GM19438 (cell line): ENCODE measurements around the gene GPR39.

Experiments used
- ATAC-seq: cut with Tn5 transposase; IDR thresholded peaks from one replicate; pipeline ENCODE4 v1.9.1; 2021; ENCODE audit warnings: low read depth; ENCODE audit not compliant: unreplicated experiment

GPR39 gene

DNA sequence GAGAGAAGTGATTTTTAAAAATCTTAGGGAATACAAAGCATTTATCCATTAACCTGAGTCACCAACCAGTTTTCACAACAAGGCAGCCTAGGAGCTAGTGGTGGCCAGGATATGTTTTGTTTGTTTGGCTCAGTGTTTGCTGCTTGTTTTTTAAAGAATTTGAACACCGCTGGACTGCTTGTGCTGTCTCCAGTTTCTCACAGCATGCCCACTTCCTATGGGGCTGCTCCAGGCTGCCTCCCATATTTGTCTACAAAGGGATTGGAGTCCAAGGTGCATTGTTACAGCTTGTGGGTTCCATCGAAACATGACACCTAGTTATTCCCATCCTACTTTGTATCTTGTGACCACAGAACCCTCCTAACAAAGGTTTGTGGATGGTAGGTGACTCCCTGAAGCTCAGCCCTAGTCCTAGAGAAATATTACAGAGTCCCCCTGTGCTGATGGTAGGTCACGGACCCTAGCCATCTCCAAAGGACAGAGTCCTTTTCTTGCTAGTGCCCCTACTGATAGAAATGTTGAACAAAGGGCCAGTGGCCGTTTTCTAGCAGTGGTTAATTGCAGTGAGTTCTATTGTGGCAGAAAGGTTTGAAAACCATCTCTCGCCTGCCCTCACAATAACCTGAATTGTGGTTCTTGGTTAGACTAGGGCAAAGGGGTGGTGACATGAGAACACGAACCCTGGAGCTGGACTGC is 23.2 kb downstream of the GPR39 start:
- no peak for ATAC-seq

DNA sequence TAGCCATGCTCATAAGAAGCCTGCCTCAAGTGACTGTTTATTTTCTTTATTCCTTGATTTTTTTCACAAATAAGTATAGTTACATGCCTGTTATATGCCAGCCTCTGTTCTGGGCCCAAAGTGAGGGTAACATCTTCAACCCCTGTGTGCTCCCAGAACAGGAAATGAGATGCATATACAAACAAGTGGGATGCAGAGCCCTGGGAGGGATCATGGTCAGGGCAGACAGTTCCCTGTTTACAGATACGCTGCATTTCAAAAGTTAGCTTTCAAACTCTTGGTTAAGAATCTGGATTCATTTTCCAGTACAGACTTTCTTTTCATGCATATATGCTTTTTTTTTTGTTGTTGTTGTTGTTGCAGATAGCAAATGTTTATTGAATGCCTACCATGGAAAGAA is 24.4 kb downstream of the GPR39 start:
- ATAC-seq: no peak

- ATAC-seq: no peak
Observed at GRCh38 chr2:132442278-132442677, 25.7 kb downstream of the GPR39 start.

DNA sequence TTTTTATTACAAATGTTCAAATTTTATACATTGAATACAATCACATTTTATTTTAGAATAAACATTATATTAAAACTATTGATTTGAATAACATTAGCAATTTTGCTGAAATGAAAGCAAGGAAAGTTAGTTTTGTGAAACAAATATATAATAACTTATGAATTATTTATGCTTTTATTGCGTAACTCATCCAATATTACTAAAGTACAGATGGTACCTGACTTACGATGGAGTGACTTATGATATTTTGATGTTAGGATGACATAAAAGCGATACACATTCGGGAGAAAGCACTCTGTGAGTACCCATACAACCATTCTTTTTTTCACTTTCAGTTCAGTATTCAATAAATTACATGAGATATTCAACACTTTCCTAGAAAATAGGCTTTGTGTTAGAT is 26.5 kb downstream of the GPR39 start:
- no peak for ATAC-seq

DNA sequence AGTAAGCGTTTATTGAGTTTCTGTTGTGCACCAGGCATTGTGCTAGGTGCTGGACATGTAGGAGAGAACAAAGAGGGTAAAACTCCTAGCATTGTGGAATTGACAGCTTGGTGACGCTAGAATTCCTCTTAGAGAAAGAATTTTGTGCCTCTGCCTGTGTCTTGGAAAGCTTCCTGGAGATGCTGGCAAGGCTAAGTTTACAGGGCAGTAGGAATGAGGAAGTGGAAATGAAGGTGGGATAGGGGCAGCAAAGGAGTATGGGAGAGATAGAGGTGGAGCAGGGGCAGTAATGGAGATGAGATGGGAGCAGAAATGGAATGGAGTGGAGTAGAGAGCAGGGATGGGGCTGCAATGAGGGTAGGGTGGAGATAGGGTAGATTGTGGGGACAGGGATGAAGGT is 29.8 kb downstream of the GPR39 start:
- no peak for ATAC-seq

GRCh38 chr2:132448331-132448730 is 31.7 kb downstream of the GPR39 start:
- ATAC-seq: no peak

DNA sequence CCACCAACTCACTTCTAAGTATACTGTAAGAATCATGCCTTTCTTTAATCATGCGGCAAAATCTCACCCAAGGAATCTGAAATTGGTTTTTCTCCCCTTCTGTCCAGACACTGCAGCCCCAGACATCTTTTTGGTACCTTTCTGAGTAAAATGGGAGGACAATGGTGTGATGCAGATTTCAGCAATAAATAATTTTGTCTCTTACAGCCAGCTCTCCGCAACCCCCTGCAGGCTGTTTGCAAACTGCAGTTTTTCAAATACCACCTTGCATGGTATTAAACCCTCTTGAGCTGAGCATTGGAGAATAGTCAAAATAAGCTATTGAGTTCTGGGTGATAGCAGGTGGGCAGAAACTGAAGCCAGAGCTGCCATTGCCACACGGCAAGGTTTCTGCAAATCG is 32.2 kb downstream of the GPR39 start:
- no peak for ATAC-seq

DNA sequence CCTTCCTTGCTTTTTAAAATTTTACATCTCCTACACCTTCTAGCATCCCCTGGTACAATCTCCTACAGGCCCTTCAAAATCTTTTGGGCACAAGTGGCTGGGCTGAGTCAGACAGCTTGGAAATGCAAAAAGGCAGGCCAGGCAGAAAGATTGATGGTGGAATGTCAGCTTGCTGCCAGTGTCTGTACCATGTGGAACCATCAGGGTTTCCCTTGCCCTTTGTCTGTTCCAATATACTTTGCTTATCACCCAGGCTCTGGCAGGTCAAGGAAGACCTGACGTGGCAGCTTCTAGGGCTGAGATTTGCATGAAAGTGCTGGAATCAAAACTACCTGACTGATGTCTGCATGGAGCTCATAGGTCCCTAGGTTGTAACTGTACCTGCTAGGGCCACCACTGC is 33.3 kb downstream of the GPR39 start:
- no peak for ATAC-seq

DNA sequence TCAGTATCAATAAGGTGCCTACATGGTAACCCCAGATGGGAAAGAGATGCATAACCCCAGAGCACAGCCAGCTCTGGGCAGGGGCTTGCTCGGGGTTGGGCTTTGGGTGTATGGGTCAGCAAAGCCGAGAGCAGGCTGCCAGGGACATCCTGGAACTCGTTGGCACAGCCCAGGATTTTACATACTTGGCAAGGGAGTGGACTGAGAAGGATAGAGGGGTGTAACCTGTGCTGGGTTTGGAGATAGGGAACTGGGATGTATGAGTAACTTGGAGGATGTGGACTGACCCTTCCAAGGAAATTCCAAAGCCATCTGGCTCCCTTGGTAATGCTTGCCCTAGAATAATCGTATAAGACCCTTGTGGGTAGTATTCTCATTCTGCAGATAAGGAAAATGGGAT is 44.2 kb downstream of the GPR39 start:
- no peak for ATAC-seq

- no peak for ATAC-seq
Observed at GRCh38 chr2:132462236-132462635, 45.6 kb downstream of the GPR39 start.

- no peak for ATAC-seq
Observed at GRCh38 chr2:132463719-132464118, 47.1 kb downstream of the GPR39 start.

DNA sequence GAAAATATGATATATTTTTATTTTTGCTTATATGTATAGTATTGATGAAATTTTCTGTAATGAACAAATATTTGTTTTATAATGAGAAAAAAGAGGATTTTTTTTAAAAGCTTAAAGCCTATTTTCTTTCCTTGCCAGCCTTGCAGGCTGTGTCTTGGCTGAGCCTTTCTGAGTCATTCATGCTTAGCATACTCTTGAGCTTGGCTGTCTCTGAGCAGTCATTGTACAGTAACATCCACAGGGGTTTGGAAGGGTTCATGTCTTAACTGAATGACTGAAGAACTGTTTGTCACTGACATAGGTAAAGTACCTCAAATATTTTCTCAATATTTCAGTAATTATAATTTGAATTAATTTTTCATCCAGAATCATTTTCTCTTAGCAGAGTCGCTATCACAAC is 49.3 kb downstream of the GPR39 start:
- no peak for ATAC-seq

DNA sequence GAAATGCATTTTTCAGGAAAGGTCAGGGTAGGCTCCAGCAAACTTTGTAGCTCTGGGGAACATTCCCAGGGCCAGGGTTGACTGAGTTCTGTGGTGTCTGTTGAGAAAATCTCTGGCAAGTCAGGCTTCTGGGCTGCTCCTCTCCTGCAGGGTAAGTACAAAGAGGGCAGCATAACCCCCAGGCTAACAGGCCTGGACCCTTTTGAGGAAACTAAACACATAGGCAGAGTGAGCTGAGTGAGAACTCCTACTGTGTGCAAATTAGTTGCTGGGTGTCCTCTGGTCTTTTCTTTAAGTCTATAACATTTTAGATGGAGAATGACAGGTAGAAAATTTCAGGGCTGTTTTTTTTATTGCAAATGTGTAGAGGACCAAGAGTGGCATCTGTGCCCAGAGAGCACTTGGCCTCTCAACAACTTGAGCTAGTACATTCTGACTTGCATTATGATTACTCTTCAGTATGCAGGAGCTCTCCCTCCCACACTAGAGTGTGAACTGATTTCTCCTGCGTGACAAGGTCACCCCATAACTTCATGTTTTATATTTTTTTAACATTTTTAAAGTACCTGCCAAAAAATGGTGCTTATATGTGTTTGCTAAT is 49.9 kb downstream of the GPR39 start:
- no peak for ATAC-seq

DNA sequence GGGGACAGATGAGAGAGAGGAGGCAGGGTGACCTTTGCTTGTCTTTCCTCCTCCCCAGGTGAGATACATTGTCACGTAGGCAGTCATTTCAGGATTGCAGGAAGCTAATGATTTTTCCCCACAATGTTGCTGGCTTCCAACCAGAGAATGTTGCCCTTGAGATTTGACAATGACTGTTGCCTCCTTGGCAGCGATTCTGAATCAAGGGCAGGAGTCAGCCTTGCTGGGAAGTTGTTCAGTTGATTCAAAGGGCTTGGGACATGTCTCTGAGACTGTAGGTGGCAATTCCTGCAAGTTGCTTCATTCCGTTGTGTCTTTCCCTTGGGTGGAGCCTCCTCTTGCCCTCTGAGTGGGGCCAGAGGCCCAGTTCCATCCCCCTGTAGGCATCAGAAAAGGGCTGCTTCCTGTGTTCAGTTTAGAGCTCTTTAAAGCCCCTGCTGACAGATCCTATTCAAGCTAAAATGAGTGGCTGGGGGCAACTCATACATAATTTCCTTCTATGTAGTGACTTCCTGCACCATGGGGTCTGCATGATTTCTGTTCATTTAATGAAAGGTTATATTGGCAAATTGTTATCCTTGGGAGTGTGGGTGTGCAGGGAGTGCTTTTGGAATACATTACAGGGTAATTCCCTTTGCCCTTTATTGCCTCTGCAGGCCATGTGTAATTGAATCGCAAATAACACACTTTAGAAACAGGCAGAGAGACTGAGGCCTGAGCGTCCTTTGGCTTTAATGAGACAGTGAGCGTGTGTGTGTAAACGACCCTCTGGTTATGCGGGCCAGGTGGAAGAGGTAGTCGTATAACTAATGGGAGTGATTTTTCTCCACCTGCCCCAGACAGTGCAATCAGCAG is 52.4 kb downstream of the GPR39 start:
- no peak for ATAC-seq

DNA sequence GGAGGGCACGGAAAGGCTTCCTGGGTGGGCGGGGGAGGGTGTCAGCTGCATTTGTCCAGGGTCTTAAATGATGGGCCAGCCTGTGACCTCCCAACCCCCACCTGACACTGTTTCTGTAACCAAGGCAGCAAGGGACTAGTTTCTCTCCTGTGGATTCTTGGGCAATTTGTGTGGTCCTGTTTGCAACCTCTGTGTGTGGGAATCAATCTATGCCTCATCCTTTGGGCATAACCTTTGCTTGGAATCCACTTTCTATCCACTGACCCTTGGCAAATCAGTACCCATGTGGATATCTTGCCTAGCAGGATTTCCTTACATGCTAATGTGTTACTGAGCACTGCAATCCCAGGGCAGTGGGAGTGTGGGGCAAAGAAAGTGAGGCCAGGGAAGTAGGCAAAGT is 54.1 kb downstream of the GPR39 start:
- no peak for ATAC-seq

DNA sequence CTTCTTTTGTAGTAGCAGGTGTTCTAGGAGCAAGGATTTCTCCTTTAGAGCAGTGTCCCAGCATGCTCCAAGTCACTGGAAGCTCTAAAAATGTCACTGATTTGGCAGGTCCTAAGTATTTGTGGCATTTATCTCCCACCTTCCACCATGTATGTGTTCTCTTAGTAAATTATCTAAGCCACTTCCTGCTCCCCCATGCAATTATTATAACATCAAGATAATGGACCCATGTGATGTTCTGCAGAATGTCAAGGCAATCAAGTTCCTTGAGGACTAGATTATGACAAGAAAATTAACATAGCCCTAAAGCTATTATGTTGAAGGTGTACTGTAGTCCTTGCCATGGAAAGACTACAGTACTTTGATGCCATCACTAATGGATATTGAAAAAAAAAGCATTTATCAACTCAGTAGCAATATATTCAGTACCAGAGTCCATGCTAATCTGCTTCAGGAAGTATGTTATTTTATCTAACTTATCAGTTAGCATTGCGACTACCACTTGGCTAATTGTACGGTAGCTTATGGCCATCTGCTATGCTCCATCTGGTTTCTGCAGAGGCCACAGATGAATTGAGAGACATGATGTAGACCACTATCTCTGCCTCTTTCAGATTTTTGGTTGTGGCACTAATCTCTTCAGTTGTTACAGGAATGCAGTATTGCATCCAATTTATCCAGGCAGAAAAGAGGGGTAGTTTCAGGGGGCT is 56.7 kb downstream of the GPR39 start:
- no peak for ATAC-seq

- no peak for ATAC-seq
Observed at GRCh38 chr2:132475615-132476014, 59.0 kb downstream of the GPR39 start.

GRCh38 chr2:132477436-132477835 is 60.8 kb downstream of the GPR39 start:
- ATAC-seq: no peak

GRCh38 chr2:132477962-132478361 is 61.4 kb downstream of the GPR39 start:
- no peak for ATAC-seq

DNA sequence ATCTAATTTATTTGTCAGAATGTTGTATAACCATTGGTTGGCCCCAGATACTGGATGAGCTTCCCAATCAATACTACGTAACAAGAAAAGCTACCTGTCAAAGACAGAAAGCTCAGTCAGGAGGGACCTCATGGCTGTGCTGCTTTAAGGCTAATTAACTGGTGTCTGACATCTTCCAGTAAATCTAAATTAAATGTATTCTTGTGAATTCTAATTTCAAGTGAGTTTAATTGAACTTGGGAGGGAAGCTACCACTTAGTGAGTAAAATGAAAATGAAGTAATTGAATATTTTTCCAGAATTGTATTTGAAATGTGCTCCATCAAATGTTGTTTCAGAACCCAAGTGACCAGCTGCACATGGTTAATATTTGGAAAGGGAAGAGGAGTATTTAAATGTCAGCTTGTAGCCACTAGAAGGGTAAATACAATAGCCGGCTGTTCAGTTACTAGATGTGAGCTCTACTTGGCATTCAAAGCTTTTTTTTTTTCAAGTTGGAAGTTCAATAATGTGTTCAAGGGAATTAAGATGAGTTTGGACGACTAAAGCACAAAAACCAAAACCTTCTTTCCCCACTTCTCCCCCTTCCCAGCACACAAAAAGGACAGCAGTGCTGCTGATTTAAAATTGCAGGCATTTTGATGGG is 62.0 kb downstream of the GPR39 start:
- ATAC-seq: no peak

DNA sequence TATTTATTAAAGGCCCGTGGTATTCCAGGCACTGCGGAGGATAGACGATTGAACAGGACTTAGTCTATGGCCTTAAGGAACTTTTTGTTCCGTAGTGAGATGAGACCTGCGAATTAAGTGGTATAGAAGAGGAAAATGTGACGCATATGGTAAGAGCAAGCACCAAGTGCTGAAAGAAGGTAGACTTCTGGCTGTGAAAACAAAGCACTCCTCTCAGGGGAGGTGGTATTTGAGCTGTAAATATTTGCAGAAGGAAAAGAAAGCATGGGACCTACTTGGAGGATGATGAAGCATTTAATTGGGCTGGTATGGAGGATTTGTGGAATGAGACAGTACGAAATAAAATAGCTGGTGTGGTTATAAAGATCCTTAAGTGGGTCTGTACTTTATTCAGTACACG is 62.5 kb downstream of the GPR39 start:
- no peak for ATAC-seq
